DND-41 (cell line): ENCODE measurements around the gene PJVK.

Experiments
- ATAC-seq: fragments of 200-7000 bp; cut with Tn5 transposase; 3 replicates; pipeline ENCODE4 v1.9.1; 2021; ENCODE audit warnings: low read depth; ENCODE audit not compliant: insufficient read depth
- DNase-seq: peaks from one replicate; pipeline ENCODE4 v3.0.0-alpha.2; 2020
- H2AFZ ChIP-seq: 2 replicates; pipeline ENCODE4 v1.6.0; 2012; ENCODE audit warnings: low read depth, low read length
- H3K27ac ChIP-seq: 2 replicates; pipeline ENCODE4 v1.5.1; 2012; ENCODE audit warnings: low read length, inconsistent platforms
- H3K27me3 ChIP-seq: fragments of 200-600 bp; sonication (generic); 2 replicates; pipeline ENCODE4 v1.6.0; 2012; ENCODE audit warnings: low read length, mild to moderate bottlenecking, inconsistent platforms; ENCODE audit not compliant: insufficient read depth, poor library complexity
- H3K36me3 ChIP-seq: 2 replicates; pipeline ENCODE4 v1.5.1; 2012; ENCODE audit warnings: low read length, inconsistent platforms; ENCODE audit not compliant: insufficient read depth
- H3K4me1 ChIP-seq: 2 replicates; pipeline ENCODE4 v1.5.1; 2012; ENCODE audit warnings: mild to moderate bottlenecking, low read length; ENCODE audit not compliant: insufficient read depth
- H3K4me2 ChIP-seq: 2 replicates; pipeline ENCODE4 v1.6.0; 2012; ENCODE audit warnings: mild to moderate bottlenecking, moderate library complexity, low read length, inconsistent platforms; ENCODE audit not compliant: insufficient read depth
- H3K4me3 ChIP-seq, 2 experiments: fragments of 200-600 bp in 1 of 2; shearing (Covaris generic) in 1 of 2; 2 replicates each; pipeline ENCODE4 v1.5.1; 2012 to 2016; ENCODE audit warnings: inconsistent platforms in 2 of 2, low read length in 2 of 2, mild to moderate bottlenecking in 2 of 2, low read depth in 1 of 2, moderate library complexity in 1 of 2
- H3K79me2 ChIP-seq: 2 replicates; pipeline ENCODE4 v1.6.0; 2012; ENCODE audit warnings: low read length, inconsistent platforms; ENCODE audit not compliant: insufficient read depth
- H3K9ac ChIP-seq: 2 replicates; pipeline ENCODE4 v1.6.0; 2012; ENCODE audit warnings: low read depth, mild to moderate bottlenecking, inconsistent platforms, low read length, moderate library complexity
- H3K9me3 ChIP-seq: 2 replicates; pipeline ENCODE4 v1.5.1; 2012; ENCODE audit warnings: low read length, moderate library complexity, mild to moderate bottlenecking, inconsistent platforms; ENCODE audit not compliant: insufficient read depth, severe bottlenecking
- H4K20me1 ChIP-seq: 2 replicates; pipeline ENCODE4 v1.6.0; 2012; ENCODE audit warnings: low read length; ENCODE audit not compliant: insufficient read depth
- CTCF ChIP-seq: IDR thresholded peaks from 2 replicates; pipeline ENCODE4 v1.5.1; 2012; ENCODE audit warnings: borderline replicate concordance, low read length, moderate library complexity, mild to moderate bottlenecking; ENCODE audit not compliant: poor library complexity, severe bottlenecking; ENCODE audit errors: extremely low read depth
- EZH2 ChIP-seq: IDR thresholded peaks from 3 replicates; pipeline ENCODE4 v1.6.1; 2012; ENCODE audit warnings: borderline replicate concordance, low read depth, mild to moderate bottlenecking, moderate library complexity, low read length, inconsistent platforms; ENCODE audit not compliant: severe bottlenecking

Gene PJVK

GRCh38 chr2:178450524-178450773, 729 bp upstream of the PJVK start:
- H2AFZ ChIP-seq = peak overlapping the region; percentile 93
- peak overlapping the region; percentile 95 for H3K27ac ChIP-seq
- TF ChIP-seq EZH2 = no peak
- TF ChIP-seq CTCF = no peak
- peak overlapping the region; percentile 69 to 71 for H3K4me3 ChIP-seq
- H4K20me1 ChIP-seq = peaks cover 19% of the 10 kb centered on the region
- no peak for DNase-seq
- peak overlapping the region; percentile 87 for H3K4me2 ChIP-seq
- H3K79me2 ChIP-seq = peaks cover 38% of the 10 kb centered on the region
- H3K9ac ChIP-seq = peak overlapping the region; percentile 89
- no peaks in the 10 kb centered on the region for H3K27me3 ChIP-seq
- no peak for ATAC-seq
- no peaks in the 10 kb centered on the region for H3K9me3 ChIP-seq
- H3K4me1 ChIP-seq = peaks cover 36% of the 10 kb centered on the region
- peaks cover 39% of the 10 kb centered on the region for H3K36me3 ChIP-seq

- H4K20me1 ChIP-seq = peaks cover 16% of the 10 kb centered on the region
- ATAC-seq = no peak
- no peaks in the 10 kb centered on the region for H3K9me3 ChIP-seq
- peaks cover 25% of the 10 kb centered on the region for H3K36me3 ChIP-seq
- H3K4me3 ChIP-seq = no peak overlapping the region
- peak overlapping the region; percentile 89; the same call in 1 of the 2 replicates for H3K9ac ChIP-seq
- H3K79me2 ChIP-seq = peaks cover 29% of the 10 kb centered on the region
- H3K27ac ChIP-seq = no peak overlapping the region
- peak overlapping the region; percentile 87 for H3K4me2 ChIP-seq
- H3K4me1 ChIP-seq = peaks cover 36% of the 10 kb centered on the region
- DNase-seq = no peak
- H3K27me3 ChIP-seq = no peaks in the 10 kb centered on the region
- TF ChIP-seq EZH2 (no peak), CTCF (no peak)
- H2AFZ ChIP-seq = peak overlapping the region; percentile 39; the same call in 1 of the 2 replicates
Observed at GRCh38 chr2:178452334-178452733, 1.2 kb downstream of the PJVK start.

GRCh38 chr2:178452870-178453269, 1.7 kb downstream of the PJVK start:
- ATAC-seq (no peak), DNase-seq (no peak)
- H3K27me3 ChIP-seq = no peaks in the 10 kb centered on the region
- H4K20me1 ChIP-seq = peaks cover 16% of the 10 kb centered on the region
- no peaks in the 10 kb centered on the region for H3K9me3 ChIP-seq
- no peak overlapping the region for H3K4me2 ChIP-seq
- H3K36me3 ChIP-seq = peaks cover 22% of the 10 kb centered on the region
- no peak overlapping the region for H3K27ac ChIP-seq
- no peak overlapping the region for H3K4me3 ChIP-seq
- H3K9ac ChIP-seq = no peak overlapping the region
- no peak for TF ChIP-seq CTCF
- no peak for TF ChIP-seq EZH2
- H2AFZ ChIP-seq = no peak overlapping the region
- H3K79me2 ChIP-seq = peaks cover 26% of the 10 kb centered on the region
- peaks cover 35% of the 10 kb centered on the region for H3K4me1 ChIP-seq

- TF ChIP-seq EZH2 = no peak
- no peak for TF ChIP-seq CTCF
- Histone ChIP-seq H2AFZ (no peak overlapping the region), H3K4me1 (peaks cover 10% of the 10 kb centered on the region), H3K9me3 (no peaks in the 10 kb centered on the region), H3K9ac (no peak overlapping the region), H3K4me3 (no peak overlapping the region), H3K36me3 (no peaks in the 10 kb centered on the region), H3K79me2 (no peaks in the 10 kb centered on the region), H4K20me1 (no peaks in the 10 kb centered on the region), H3K27me3 (no peaks in the 10 kb centered on the region), H3K4me2 (no peak overlapping the region), H3K27ac (no peak overlapping the region)
- ATAC-seq (no peak), DNase-seq (no peak)
Observed at GRCh38 chr2:178455947-178456346, 4.8 kb downstream of the PJVK start.
